HT-29 (cell line): ENCODE data around the gene ROCK1. TPM values are rescaled to one million over a fixed set of nuclear protein-coding genes. Genes with fewer than 3 reads are reported as not detected.

Experiments
- small RNA-seq: library from RNA; depleted of rRNA; stranded (forward); fragments of <200 nt; gene quantifications from one replicate; pipeline ENCODE3, GENCODE V24; 2014
- total RNA-seq: library from RNA; depleted of rRNA; stranded (reverse); fragments of >200 nt; shearing (Covaris generic); gene quantifications from 2 replicates; pipeline ENCODE4 v1.2.3, GENCODE V29; 2014; rRNA removed

ROCK1 gene
- total RNA-seq, 1 experiment from 2014 or later = 10.4 TPM

Small RNAs within 50 kb of the gene (small RNA-seq; reads per million reads assigned to genes)
- not detected for gene RNU6-120P

Other genes with a start within 250 kb of the ROCK1 start
- not detected in 2 replicates for gene GREB1L, start 130.4 kb upstream of the ROCK1 start, total RNA-seq